Stomach smooth muscle (tissue), 2 donors: ENCODE results near the gene ZDBF2.
"Not testable (repeated sequence)": the region's sequence is repeated elsewhere in the genome, so short reads cannot be mapped to it uniquely, and the experiment has no call there.

Experiments
- H3K27ac ChIP-seq: one replicate; pipeline ENCODE4 v1.7.0; 2013; ENCODE audit warnings: mild to moderate bottlenecking, low read length, inconsistent platforms
- H3K27me3 ChIP-seq, 2 donors: one replicate each; pipeline ENCODE4 v1.7.0; 2013; ENCODE audit warnings: low read length in 2 of 2; ENCODE audit not compliant: insufficient read depth in 2 of 2, control insufficient read depth in 1 of 2
- H3K36me3 ChIP-seq, 2 donors: one replicate each; pipeline ENCODE4 v1.7.0; 2013; ENCODE audit warnings: low read length in 2 of 2; ENCODE audit not compliant: control insufficient read depth in 2 of 2, insufficient read depth in 2 of 2
- H3K4me1 ChIP-seq: one replicate; pipeline ENCODE4 v1.7.0; 2013; ENCODE audit warnings: low read length; ENCODE audit not compliant: control insufficient read depth, insufficient read depth
- H3K4me3 ChIP-seq, 2 donors: one replicate each; pipeline ENCODE4 v1.7.0; 2013; ENCODE audit warnings: low read length in 2 of 2
- H3K9ac ChIP-seq, 2 donors: one replicate each; pipeline ENCODE4 v1.7.0; 2013; ENCODE audit warnings: low read length in 2 of 2, mild to moderate bottlenecking in 1 of 2
- H3K9me3 ChIP-seq, 2 donors: one replicate each; pipeline ENCODE4 v1.7.0; 2013; ENCODE audit warnings: low read length in 2 of 2; ENCODE audit not compliant: control insufficient read depth in 2 of 2
- donor health status: healthy.
- donor health status: Pancreatic carcinoma.

The ZDBF2 gene

DNA sequence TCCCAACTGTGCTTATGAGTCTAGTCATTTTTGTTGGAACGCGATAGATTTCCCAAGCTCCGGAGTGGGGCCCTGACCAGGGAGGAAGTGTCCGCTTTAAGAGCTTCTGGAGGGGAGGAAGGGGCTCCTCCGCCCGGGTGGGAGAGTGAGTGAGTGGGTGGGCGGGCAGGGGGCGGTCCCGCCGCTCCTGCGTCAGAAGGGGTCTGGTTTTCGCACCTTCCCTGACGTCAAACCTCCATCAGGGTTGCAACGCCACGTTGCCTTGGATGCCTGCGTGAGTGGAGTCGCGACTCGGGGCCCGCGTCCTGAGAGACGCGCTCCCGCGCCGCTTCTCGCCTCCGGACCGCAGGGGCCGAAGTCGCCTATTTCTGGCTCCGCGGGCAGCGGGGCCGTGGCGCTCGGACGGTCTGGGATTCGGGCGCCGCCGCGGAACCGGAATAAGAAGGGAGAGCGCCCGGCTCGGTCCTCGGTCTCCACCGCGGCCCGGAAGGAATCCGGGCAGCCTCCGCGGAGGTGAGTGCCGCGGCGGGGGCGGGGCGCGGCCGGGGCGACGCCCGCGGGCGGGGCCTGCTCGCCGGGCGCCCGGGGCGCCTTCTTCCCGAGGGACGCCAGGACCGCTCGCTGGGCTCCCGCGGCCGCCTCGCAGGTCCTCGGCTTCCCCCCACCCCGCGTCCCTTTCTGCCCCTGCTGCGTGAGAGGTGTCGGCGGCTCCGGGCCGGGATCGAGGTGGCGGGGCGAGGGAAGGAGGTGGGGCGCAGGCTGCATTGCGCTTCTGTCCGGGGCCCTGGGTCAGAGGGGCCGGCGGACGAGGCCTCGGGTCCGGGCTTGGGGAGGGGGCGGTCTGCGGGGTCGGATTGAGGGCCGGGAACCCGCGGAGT, at the start of gene ZDBF2:
ZDBF2 (plus strand) TSS at position 230 of the 878 bp plus-strand sequence. CDS start 7,187 bp downstream, outside the sequence.
- Histone ChIP-seq H3K9me3 (no peaks in the 10 kb centered on the region), H3K4me3 (peak within 1 kb of the TSS; percentile 66 to 73), H3K4me1 (peaks cover 3% of the 10 kb centered on the region), H3K36me3 (no peaks in the 10 kb centered on the region), H3K27ac (peak within 1 kb of the TSS; percentile 7), H3K27me3 (peaks cover 19 to 34% of the 10 kb centered on the region in 2 donors), H3K9ac (peak within 1 kb of the TSS; percentile 43 to 72)

DNA sequence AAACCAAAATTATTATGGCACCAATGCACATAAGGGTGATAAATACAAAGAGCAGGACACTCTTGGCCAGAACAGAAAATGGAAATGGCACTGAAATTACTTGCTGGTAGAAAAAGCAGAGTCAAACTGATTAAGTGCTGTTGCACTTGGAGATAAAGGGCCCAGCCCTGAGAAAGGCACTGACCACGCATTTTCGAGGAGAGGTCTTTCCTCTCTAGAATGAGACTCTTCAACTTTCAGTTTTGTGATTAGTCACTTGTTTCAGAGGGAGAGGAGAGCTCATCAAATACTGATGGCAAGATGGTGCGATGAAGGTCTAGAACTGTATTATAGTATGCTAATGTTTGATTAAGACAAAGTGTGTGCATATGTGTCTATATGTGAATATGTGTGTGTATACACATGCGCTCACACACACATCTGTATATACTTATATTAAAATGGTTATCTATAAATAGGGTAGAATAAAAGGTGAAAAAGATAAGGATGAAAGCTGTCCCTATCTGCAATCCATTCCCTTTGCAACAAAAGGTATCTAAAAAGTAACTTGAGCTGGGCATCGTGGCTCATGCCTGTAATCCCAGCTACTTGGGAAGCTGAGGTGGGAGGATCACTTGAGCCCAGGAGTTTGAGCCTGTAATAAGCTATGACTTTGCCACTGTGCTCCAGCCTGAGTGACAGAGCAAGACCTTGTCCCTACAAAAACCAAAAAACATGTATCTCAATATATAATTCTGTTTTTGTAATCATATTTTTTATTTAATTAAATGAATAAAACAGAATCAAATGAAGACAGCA, 48.8 kb upstream of the ZDBF2 start:
- peaks cover 0 to 4% of the 10 kb centered on the region in 2 donors for H3K9me3 ChIP-seq
- peaks cover 0 to 2% of the 10 kb centered on the region in 2 donors for H3K27me3 ChIP-seq
- no peak overlapping the region for H3K9ac ChIP-seq
- no peak overlapping the region for H3K4me3 ChIP-seq
- H3K4me1 ChIP-seq = no peaks in the 10 kb centered on the region
- no peak overlapping the region for H3K27ac ChIP-seq
- H3K36me3 ChIP-seq = no peaks in the 10 kb centered on the region

GRCh38 chr2:206228636-206229035, 45.8 kb upstream of the ZDBF2 start:
- not testable (repeated sequence) for H3K27ac ChIP-seq, H3K9me3 ChIP-seq, H3K9ac ChIP-seq, H3K4me1 ChIP-seq, H3K36me3 ChIP-seq, H3K4me3 ChIP-seq, H3K27me3 ChIP-seq

- Histone ChIP-seq H3K9ac (no peak overlapping the region), H3K4me1 (no peaks in the 10 kb centered on the region), H3K4me3 (no peak overlapping the region), H3K36me3 (no peaks in the 10 kb centered on the region), H3K9me3 (no peaks in the 10 kb centered on the region), H3K27ac (no peak overlapping the region), H3K27me3 (peaks cover 0 to 2% of the 10 kb centered on the region in 2 donors)
Observed at GRCh38 chr2:206229642-206230041, 44.8 kb upstream of the ZDBF2 start.

GRCh38 chr2:206230060-206230762, 44.3 kb upstream of the ZDBF2 start:
- no peaks in the 10 kb centered on the region for H3K36me3 ChIP-seq
- H3K27ac ChIP-seq = no peak overlapping the region
- peaks cover 0 to 2% of the 10 kb centered on the region in 2 donors for H3K27me3 ChIP-seq
- H3K4me3 ChIP-seq = no peak overlapping the region
- no peaks in the 10 kb centered on the region for H3K9me3 ChIP-seq
- H3K4me1 ChIP-seq = no peaks in the 10 kb centered on the region
- no peak overlapping the region for H3K9ac ChIP-seq

DNA sequence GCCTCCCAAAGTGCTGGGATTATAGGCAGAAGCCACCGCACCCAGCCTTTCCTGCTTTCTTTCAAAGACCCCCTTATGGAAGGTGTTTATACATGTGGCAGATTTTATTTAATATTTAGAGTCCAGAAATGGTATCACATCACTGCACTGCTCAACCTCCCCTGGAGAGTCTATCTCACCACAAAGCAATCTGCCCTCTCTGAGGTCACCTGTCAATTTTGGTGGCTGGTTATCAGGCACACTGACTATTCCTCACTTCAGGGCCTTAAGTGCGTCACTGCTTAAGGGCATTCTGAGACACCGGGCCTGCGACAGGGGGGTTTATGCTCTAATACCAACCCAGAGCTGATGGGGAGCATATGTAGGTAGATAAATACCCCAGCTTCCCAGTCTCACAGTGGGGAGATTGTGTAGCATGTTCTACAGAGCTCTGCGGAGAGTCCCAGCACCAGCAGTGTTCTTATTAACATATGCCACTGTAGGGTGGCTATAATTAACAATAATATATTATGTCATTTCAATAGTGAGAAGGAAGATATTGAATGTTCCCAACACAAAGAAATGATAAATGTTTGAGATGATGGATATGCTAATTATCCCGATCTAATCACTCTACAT, 42.7 kb upstream of the ZDBF2 start:
- H3K9me3 ChIP-seq = no peaks in the 10 kb centered on the region
- peaks cover 0 to 2% of the 10 kb centered on the region in 2 donors for H3K27me3 ChIP-seq
- no peaks in the 10 kb centered on the region for H3K4me1 ChIP-seq
- H3K36me3 ChIP-seq = no peaks in the 10 kb centered on the region
- no peak overlapping the region for H3K4me3 ChIP-seq
- H3K9ac ChIP-seq = no peak overlapping the region
- H3K27ac ChIP-seq = no peak overlapping the region

DNA sequence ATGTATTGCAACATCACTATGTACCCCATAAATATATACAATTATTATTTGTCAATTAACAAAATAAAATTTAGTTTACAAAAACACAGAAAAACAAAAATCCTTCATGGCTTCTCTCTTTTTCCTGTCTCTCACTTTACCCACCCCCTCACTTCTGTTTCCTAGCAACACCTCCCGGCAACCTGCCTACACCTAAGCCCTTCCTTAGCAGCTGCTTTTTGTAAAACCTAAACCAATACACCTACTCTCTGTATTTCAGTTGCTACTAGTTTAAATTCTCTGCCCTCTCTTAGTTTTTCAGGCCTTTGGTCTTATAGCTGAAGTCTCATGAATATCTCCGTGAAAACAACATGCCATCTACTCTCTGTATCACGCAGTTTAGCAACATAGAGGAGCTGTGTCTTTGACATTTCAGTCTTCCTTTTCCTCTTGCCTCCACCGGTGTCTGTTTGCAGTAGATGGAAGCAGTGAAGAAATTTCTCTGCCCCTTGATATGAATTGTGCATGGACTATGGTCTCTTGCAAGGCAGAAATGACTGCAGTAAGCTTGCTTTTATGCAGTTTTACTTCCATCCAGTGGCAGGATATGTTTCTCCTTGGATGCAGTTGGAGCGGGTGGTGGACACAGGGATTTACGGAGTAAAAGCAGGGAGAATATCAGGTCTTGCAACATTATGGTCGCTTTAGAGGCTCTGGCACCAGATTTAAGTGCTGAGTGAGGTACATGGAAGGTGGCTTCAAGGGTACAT, 42.0 kb upstream of the ZDBF2 start:
- Histone ChIP-seq H3K4me1 (no peaks in the 10 kb centered on the region), H3K9ac (no peak overlapping the region), H3K27ac (no peak overlapping the region), H3K9me3 (no peaks in the 10 kb centered on the region), H3K27me3 (no peaks in the 10 kb centered on the region), H3K36me3 (no peaks in the 10 kb centered on the region), H3K4me3 (no peak overlapping the region)

DNA sequence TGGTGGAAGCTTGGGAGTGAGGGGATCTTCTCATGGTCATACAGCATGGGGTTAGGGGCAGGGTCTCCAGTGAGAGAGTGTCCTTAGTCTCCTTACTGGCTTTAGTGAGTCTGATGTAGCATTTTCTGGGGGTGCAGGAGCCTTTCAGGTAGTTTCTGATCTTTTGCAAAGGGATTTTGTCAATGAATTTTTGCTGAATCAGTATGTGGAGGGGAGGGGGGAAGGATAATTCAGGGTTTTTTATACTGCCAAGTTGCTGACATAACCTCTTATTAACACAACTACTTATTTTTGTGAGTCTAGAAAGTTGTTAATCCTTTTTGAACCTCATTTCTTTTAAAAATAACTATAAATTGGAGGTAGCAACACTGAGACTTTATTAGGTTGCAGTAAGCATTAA, 35.3 kb upstream of the ZDBF2 start:
- Histone ChIP-seq H3K9ac (no peak overlapping the region), H3K27ac (no peak overlapping the region), H3K4me1 (no peaks in the 10 kb centered on the region), H3K36me3 (no peaks in the 10 kb centered on the region), H3K4me3 (no peak overlapping the region), H3K27me3 (no peaks in the 10 kb centered on the region), H3K9me3 (no peaks in the 10 kb centered on the region)

GRCh38 chr2:206240327-206240726, 34.1 kb upstream of the ZDBF2 start:
- Histone ChIP-seq H3K27me3 (no peaks in the 10 kb centered on the region), H3K9me3 (no peaks in the 10 kb centered on the region), H3K9ac (no peak overlapping the region), H3K27ac (no peak overlapping the region), H3K4me3 (no peak overlapping the region), H3K4me1 (no peaks in the 10 kb centered on the region), H3K36me3 (no peaks in the 10 kb centered on the region)

GRCh38 chr2:206241736-206242135, 32.7 kb upstream of the ZDBF2 start:
- Histone ChIP-seq H3K27me3 (no peaks in the 10 kb centered on the region), H3K36me3 (no peaks in the 10 kb centered on the region), H3K27ac (no peak overlapping the region), H3K9ac (no peak overlapping the region), H3K4me1 (no peaks in the 10 kb centered on the region), H3K9me3 (no peaks in the 10 kb centered on the region), H3K4me3 (no peak overlapping the region)
